ENCODE results near the gene TRPM3.

The TRPM3 gene

GRCh38 chr9:70813141-70813540, 308.3 kb downstream of the TRPM3 start:
- DNase-seq: no peak

GRCh38 chr9:70811638-70812037, 309.8 kb downstream of the TRPM3 start:
- DNase-seq: no peak

GRCh38 chr9:70806875-70807274, 314.5 kb downstream of the TRPM3 start:
- no peak for DNase-seq

GRCh38 chr9:70805949-70806348, 315.5 kb downstream of the TRPM3 start:
- DNase-seq: no peak

- DNase-seq: no peak
Measured at GRCh38 chr9:70802758-70803436, 318.5 kb downstream of the TRPM3 start.

GRCh38 chr9:70802206-70802605, 319.2 kb downstream of the TRPM3 start:
- DNase-seq: no peak

GRCh38 chr9:70801181-70801829, 320.1 kb downstream of the TRPM3 start:
- DNase-seq: no peak

GRCh38 chr9:70798018-70798417, 323.4 kb downstream of the TRPM3 start:
- no peak for DNase-seq

- no peak for DNase-seq
Measured at GRCh38 chr9:70795841-70796240, 325.6 kb downstream of the TRPM3 start.

GRCh38 chr9:70792796-70793195, 328.6 kb downstream of the TRPM3 start:
- DNase-seq: no peak

GRCh38 chr9:70791936-70792335, 329.5 kb downstream of the TRPM3 start:
- DNase-seq: no peak

GRCh38 chr9:70789086-70789485, 332.3 kb downstream of the TRPM3 start:
- no peak for DNase-seq

GRCh38 chr9:70784456-70784855, 337.0 kb downstream of the TRPM3 start:
- no peak for DNase-seq

GRCh38 chr9:70778568-70778967, 342.9 kb downstream of the TRPM3 start:
- DNase-seq: no peak

- DNase-seq: no peak
Measured at GRCh38 chr9:70773579-70773978, 347.8 kb downstream of the TRPM3 start.

GRCh38 chr9:70772601-70773000, 348.8 kb downstream of the TRPM3 start:
- no peak for DNase-seq

- no peak for DNase-seq
Measured at GRCh38 chr9:70765946-70766345, 355.5 kb downstream of the TRPM3 start.

- no peak for DNase-seq
Measured at GRCh38 chr9:70761139-70761670, 360.2 kb downstream of the TRPM3 start.

- DNase-seq: no peak
Measured at GRCh38 chr9:70760228-70760627, 361.2 kb downstream of the TRPM3 start.

- no peak for DNase-seq
Measured at GRCh38 chr9:70753311-70753710, 368.1 kb downstream of the TRPM3 start.

- DNase-seq: no peak
Measured at GRCh38 chr9:70749066-70749465, 372.4 kb downstream of the TRPM3 start.

GRCh38 chr9:70747261-70747718, 374.1 kb downstream of the TRPM3 start:
- no peak for DNase-seq

- no peak for DNase-seq
Measured at GRCh38 chr9:70746760-70747159, 374.7 kb downstream of the TRPM3 start.

- no peak for DNase-seq
Measured at GRCh38 chr9:70746316-70746715, 375.1 kb downstream of the TRPM3 start.

All from activated naive CD4-positive, alpha-beta T cell treated with Interleukin-2 at 50 U/mL for 16 hours (primary cell).